Activated T-cell treated with anti-CD3 and anti-CD28 coated beads for 1 hour (primary cell): ENCODE data around the gene KRTAP27-1.
A peak's percentile ranks its signal among the peaks of the same experiment; 100 is the strongest.

Source experiments
- DNase-seq: peaks from one replicate; pipeline ENCODE4 v3.0.0-alpha.2; 2020; ENCODE audit warnings: low read depth

The KRTAP27-1 gene, protein sequence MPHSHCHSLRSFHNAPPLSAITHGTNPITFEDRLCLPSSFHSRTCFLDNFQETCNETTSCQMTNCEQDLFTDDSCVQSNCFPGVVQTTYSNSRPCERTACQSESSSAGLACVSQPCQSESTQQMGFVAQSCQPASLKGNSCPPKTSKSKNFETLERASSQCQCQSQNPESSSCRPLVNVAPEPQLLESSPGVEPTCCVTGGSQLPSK

DNA sequence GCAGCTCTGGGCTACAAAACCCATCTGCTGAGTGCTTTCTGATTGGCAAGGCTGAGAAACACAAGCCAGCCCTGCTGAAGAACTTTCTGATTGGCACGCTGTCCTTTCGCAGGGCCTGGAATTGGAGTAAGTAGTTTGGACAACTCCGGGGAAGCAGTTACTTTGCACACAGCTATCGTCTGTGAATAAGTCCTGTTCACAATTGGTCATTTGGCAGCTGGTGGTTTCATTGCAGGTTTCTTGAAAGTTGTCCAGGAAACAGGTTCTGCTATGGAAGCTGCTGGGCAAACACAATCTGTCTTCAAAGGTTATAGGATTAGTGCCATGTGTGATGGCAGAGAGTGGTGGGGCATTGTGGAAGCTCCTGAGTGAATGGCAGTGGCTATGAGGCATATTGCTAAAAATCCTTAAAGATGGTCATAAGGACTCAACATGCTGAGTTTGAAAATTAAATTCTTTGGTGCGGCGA lies at the start of gene KRTAP27-1:
Gene KRTAP27-1, minus strand, starts transcription at position 419 of the 469 bp plus-strand sequence. Its CDS starts 26 bp downstream, at position 393.
- DNase-seq, result no peak

DNA sequence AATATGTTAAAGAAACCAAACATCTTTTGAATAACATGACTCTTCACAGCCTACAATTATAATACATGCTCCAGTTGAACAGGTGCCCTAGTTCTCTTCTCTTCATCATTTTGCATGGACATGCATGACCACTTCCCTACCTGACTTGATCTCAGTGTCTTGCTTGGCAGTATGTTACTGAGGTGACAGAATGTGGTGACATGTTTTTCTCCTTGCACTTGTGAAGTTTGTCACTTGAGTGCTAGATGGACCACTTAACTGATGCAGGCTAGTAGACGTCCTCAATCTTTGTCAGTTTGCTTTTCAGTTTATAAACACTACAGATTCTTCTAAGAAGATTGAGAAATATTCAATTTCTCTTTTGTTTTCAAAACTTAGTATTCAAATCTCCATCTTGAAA lies 44.7 kb upstream of the KRTAP27-1 start:
- DNase-seq, result no peak

- DNase-seq, result no peak
These were observed 34.8 kb upstream of the KRTAP27-1 start, which contains the start of gene KRTAP13-2 for GRCh38 chr21:30372139-30372770. Gene KRTAP13-2 (minus strand): TSS chr21:30372271. CDS start chr21:30372213, 58 bp downstream.

DNA sequence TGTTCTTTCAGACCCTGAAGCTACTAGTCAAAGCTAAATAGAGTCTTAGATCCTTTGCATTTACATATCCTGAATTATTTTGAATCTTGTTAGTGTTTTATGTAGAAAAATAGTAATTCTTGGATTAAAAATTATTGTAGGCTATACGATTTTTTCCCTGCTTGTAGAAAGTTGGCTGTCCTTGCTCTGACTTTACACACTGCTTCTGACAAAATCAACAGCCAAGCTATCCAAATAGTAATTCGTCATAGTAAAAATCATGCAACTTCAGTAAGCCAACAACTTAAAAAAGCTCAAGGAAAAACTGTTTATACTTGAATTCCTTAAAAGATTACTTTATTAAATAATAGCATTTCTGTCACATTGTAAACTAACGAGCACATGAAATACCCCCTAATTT lies 18.4 kb upstream of the KRTAP27-1 start:
- DNase-seq, result no peak

- no peak for DNase-seq
These were observed 17.0 kb upstream of the KRTAP27-1 start for GRCh38 chr21:30354308-30355005.

- no peak for DNase-seq
These were observed 14.0 kb upstream of the KRTAP27-1 start for GRCh38 chr21:30351534-30351933.

GRCh38 chr21:30349572-30349971 lies 12.1 kb upstream of the KRTAP27-1 start:
- DNase-seq, result no peak

DNA sequence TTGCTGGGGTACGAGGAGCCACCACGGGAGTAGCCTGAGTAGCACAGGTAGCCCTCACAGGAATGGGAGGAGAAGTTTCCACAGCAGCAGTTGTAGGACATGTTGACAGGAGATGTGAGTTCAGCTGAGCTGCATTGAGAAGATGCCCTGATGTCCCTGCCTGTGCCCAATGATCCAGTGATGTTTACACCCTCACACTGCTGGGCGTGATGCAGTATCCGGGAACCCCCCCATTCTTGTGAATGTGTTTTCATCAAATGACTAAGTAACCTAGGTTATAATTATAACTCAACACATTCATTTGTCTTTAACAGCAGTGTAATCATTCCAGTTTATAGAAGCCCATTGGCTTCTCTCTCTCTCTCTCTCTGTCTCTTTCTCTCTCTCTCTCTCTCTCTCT lies 11.0 kb upstream of the KRTAP27-1 start, which contains the start of gene KRTAP23-1:
Gene KRTAP23-1, minus strand, starts transcription at position 101 of the 400 bp plus-strand sequence. Its CDS starts 0 bp downstream, at position 101.
- DNase-seq, result no peak

- DNase-seq, result no peak
These were observed 7.5 kb upstream of the KRTAP27-1 start for GRCh38 chr21:30345014-30345413.

DNA sequence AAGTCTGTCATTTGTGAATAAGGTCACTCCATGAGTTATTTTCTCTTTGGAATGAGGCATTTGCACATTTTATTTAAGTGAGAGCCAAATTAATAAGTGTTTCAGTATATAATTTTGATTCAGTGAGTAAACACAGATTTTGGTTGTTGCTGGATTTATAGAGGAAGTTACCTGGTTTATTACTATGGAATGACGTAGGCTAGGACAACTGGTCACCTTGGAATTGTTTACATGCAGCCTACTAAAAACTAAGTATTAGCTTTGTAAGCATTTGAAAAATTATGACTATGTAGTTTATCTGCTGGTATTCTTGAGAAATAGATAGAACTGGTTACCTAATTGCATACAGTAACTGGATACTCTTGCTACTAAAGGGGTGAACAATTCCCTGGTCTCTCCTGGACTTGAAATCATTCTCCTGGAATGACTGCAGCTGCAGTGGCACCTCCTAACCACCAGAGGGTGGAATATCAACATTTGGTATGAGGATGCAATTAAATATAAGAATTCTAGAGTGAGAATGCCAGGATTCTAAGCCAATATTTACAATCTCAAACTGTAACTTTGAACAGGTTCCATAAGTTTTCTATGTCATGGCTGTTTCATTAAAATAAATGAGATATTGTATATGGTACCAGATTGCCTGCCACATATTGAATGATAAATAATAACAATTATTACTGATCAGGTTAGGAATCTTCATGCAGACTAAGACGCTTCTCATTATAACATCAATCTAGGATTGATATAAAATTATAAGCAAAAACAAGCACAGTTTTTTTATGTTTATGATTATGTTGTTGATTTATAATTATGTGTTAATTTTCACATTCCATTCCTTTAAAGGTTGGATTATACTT lies 3.5 kb upstream of the KRTAP27-1 start:
- peak; percentile 7 for DNase-seq

- DNase-seq, result no peak
These were observed 1.2 kb upstream of the KRTAP27-1 start for GRCh38 chr21:30338717-30339116.

DNA sequence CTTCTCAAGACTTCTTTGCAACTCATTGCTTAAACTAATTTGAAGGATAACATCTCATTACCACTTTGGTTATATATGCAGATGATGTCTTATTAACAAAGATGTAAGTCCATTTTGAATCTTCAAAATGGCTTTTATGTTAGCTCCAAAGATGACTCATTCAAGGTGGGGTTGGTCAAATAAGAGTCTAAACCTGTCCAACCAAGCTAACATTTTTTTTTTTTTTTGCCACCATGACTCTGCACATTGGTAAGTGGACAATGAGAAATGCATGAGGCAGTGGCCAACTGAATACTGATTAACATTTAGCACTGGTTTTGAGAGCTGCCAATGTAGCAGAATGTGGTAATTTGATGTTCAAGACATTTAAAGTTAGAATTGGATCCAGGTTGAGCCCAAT lies 278 bp upstream of the KRTAP27-1 start:
- no peak for DNase-seq

DNA sequence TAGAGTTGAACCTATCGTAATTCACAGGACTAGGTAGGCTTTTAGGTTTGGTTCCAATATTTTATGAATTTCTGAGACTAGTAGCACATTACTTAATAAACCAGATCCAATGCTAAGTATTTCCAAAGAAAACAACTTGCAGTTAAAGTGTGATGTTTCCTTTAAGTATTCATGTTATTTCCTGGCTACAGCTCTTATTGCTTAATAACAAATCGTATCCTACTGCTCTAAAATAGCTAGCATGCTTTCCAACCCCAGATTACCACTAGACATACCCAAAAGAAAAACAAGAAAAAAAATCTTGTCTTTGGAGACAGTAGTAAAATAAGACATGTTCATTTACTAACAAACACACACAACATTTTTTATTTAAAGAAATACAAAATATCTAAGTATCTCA lies 898 bp downstream of the KRTAP27-1 start:
- DNase-seq, result no peak

- DNase-seq, result no peak
These were observed 3.8 kb downstream of the KRTAP27-1 start for GRCh38 chr21:30333736-30334135.

DNA sequence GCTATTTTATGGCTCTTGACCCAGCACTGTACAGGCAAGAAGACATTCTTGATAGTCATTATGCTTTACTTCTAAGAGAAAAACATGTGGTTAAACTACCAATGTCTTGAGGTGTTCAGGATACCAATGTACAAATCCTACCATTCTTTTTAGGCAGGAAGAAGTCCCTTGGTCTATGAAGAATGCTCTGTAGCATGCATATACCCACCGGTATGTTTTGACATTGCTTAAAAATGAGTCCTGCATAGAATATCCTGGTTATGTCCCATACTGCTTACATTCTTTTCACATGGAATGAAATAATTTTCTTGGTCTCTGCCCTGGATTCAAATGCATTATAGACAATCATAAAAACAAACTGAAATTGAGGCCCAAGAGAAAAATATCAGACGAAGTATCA lies 4.8 kb downstream of the KRTAP27-1 start:
- no peak for DNase-seq

DNA sequence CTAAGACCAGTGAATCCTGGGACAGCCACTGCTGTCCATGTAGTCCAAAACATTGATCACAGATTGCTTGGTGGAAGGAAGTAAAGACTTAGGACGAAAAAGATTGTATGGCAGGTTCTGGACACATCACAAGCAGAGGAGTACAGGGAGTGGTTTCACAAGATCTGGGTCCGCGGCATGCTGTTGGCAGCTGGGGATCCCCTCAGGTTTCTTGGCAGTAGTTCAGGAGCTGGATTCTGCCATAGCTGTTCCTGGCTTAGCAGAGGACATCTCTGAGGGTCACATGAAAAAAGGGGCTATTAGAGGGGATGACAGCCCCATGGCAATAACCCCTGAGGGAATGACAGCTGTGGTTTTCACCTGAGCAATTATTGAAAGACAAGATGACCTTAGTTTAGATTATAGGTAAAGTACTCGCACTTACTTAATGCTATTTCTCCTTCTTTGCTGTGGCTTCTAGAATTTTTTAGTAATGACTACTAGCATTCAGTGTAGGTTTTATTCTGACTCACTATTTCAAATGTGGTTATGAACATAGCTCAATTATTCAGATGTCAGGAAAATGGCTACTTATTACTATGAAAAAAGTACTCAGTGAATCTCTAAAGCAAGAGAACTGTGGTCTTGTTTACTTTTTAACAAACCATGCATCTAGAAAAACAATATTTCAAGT lies 8.2 kb downstream of the KRTAP27-1 start:
- DNase-seq, result no peak

- DNase-seq, result no peak
These were observed 11.1 kb downstream of the KRTAP27-1 start for GRCh38 chr21:30326390-30326789.

- DNase-seq, result no peak
These were observed 17.3 kb downstream of the KRTAP27-1 start, which contains the start of gene KRTAP26-1 for GRCh38 chr21:30320215-30320614. Gene KRTAP26-1 (minus strand): TSS chr21:30320315. CDS start chr21:30320035, 280 bp downstream.

DNA sequence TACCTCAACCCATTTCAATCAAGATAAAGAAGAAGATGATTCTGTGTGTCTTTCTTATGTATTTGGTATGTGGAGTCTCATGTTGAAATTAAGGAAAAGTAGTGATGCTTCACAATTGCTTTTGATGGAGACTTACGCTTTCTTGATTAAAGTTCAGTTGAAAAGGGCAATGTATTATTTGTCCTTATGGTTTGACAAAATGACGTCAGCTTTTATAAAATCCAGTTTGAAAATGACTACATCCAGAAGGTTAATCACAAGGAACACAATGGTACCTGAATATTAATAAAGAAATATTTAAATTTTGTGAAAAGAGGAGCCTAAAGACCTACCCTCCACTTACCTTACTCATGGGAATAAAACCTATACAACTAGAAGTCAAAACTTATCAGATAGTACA lies 21.8 kb downstream of the KRTAP27-1 start:
- DNase-seq, result no peak

- DNase-seq, result no peak
These were observed 30.6 kb downstream of the KRTAP27-1 start for GRCh38 chr21:30306884-30307283.

GRCh38 chr21:30305136-30305535 lies 32.4 kb downstream of the KRTAP27-1 start:
- no peak for DNase-seq
